ENCODE measurements around the gene NCKAP5.

The NCKAP5 gene

DNA sequence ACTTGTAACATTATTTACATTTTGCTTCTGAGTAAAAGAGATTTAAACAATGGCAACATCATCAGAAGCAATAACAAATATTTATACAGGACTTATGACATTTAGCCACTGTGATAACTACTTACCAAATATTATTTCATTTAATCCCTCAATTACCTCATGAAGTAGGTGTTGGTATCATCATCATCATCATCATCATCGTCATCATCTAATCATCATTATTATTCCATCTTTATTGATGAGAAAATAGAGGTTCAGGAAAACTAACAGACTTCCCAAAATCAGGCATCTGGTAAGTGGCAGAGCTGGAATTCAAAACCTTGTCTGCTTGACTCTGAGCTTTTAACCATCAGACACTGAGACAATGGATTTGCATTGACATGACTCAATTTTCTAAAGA is 204.4 kb downstream of the NCKAP5 start:
- no peak for DNase-seq (ENCODE audit: low read depth, low spot score)
- H3K9ac ChIP-seq (ENCODE audit: insufficient read length, low read depth) = no peak overlapping the region
- no peaks in the 10 kb centered on the region for H3K36me3 ChIP-seq (ENCODE audit: insufficient read depth, insufficient read length, low read length)
- no peaks in the 10 kb centered on the region for H3K4me1 ChIP-seq (ENCODE audit: insufficient read depth, insufficient read length)
- no peaks in the 10 kb centered on the region for H3K9me3 ChIP-seq (ENCODE audit: insufficient read depth, low read length)
- TF ChIP-seq YY1 (IDR thresholded peaks at IDR 0.05; ENCODE audit: insufficient read depth, insufficient read length) = no peak
- no peak for TF ChIP-seq ZNF274 (IDR thresholded peaks at IDR 0.05; ENCODE audit: low read depth, low read length)
- no peak for TF ChIP-seq SUZ12 (IDR thresholded peaks at IDR 0.05; ENCODE audit: extremely low read depth, insufficient read depth, insufficient read length)
- H3K27me3 ChIP-seq (ENCODE audit: insufficient read depth, insufficient read length) = no peaks in the 10 kb centered on the region
- H3K4me3 ChIP-seq (ENCODE audit: insufficient read length, low read depth) = no peak overlapping the region

GRCh38 chr2:133362061-133362476 is 206.2 kb downstream of the NCKAP5 start:
- Histone ChIP-seq H3K4me1 (ENCODE audit: insufficient read depth, insufficient read length) (no peaks in the 10 kb centered on the region), H3K27me3 (ENCODE audit: insufficient read depth, insufficient read length) (no peaks in the 10 kb centered on the region), H3K9me3 (ENCODE audit: insufficient read depth, low read length) (no peaks in the 10 kb centered on the region), H3K36me3 (ENCODE audit: insufficient read depth, insufficient read length, low read length) (no peaks in the 10 kb centered on the region), H3K4me3 (ENCODE audit: insufficient read length, low read depth) (no peak overlapping the region), H3K9ac (ENCODE audit: insufficient read length, low read depth) (no peak overlapping the region)
- no peak for TF ChIP-seq YY1 (IDR thresholded peaks at IDR 0.05; ENCODE audit: insufficient read depth, insufficient read length)
- TF ChIP-seq SUZ12 (IDR thresholded peaks at IDR 0.05; ENCODE audit: extremely low read depth, insufficient read depth, insufficient read length) = no peak
- TF ChIP-seq ZNF274 (IDR thresholded peaks at IDR 0.05; ENCODE audit: low read depth, low read length) = no peak
- no peak for DNase-seq (ENCODE audit: low read depth, low spot score)

GRCh38 chr2:133360882-133361281 is 207.4 kb downstream of the NCKAP5 start:
- no peaks in the 10 kb centered on the region for H3K9me3 ChIP-seq (ENCODE audit: insufficient read depth, low read length)
- no peak for TF ChIP-seq SUZ12 (IDR thresholded peaks at IDR 0.05; ENCODE audit: extremely low read depth, insufficient read depth, insufficient read length)
- no peak for TF ChIP-seq YY1 (IDR thresholded peaks at IDR 0.05; ENCODE audit: insufficient read depth, insufficient read length)
- no peak for TF ChIP-seq ZNF274 (IDR thresholded peaks at IDR 0.05; ENCODE audit: low read depth, low read length)

DNA sequence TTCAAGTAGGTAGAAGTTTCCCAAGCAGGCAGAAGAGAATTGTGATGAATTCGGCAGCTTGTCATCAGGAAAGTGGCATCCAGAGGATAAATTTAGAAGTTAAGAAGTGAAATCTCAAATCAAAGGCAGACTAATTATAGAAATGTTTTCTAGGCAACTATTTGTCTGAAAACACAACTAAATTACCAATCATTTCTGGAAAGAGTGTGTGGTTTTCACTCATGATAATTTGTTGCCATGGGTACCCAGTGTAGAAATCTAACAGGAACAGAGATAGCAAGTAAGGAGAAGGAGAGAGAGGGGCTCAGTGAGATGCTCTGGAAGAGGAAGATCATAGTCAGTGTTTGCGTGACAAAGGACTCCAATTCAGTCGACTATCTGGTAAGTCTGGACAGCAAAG is 208.1 kb downstream of the NCKAP5 start:
- H3K4me1 ChIP-seq (ENCODE audit: insufficient read depth, insufficient read length) = no peaks in the 10 kb centered on the region
- no peaks in the 10 kb centered on the region for H3K27me3 ChIP-seq (ENCODE audit: insufficient read depth, insufficient read length)
- TF ChIP-seq SUZ12 (IDR thresholded peaks at IDR 0.05; ENCODE audit: extremely low read depth, insufficient read depth, insufficient read length) (no peak), YY1 (IDR thresholded peaks at IDR 0.05; ENCODE audit: insufficient read depth, insufficient read length) (no peak), ZNF274 (IDR thresholded peaks at IDR 0.05; ENCODE audit: low read depth, low read length) (no peak)
- DNase-seq (ENCODE audit: low read depth, low spot score) = no peak
- no peak overlapping the region for H3K9ac ChIP-seq (ENCODE audit: insufficient read length, low read depth)
- no peaks in the 10 kb centered on the region for H3K9me3 ChIP-seq (ENCODE audit: insufficient read depth, low read length)
- H3K36me3 ChIP-seq (ENCODE audit: insufficient read depth, insufficient read length, low read length) = no peaks in the 10 kb centered on the region
- H3K4me3 ChIP-seq (ENCODE audit: insufficient read length, low read depth) = no peak overlapping the region

More at GRCh38 chr2:133360882-133361281, 207.4 kb downstream of the NCKAP5 start:
- Histone ChIP-seq H3K4me1 (ENCODE audit: insufficient read depth, insufficient read length) (no peaks in the 10 kb centered on the region), H3K4me3 (ENCODE audit: insufficient read length, low read depth) (no peak overlapping the region), H3K27me3 (ENCODE audit: insufficient read depth, insufficient read length) (no peaks in the 10 kb centered on the region), H3K36me3 (ENCODE audit: insufficient read depth, insufficient read length, low read length) (no peaks in the 10 kb centered on the region), H3K9ac (ENCODE audit: insufficient read length, low read depth) (no peak overlapping the region)
- no peak for DNase-seq (ENCODE audit: low read depth, low spot score)

GRCh38 chr2:133352719-133353118 is 215.5 kb downstream of the NCKAP5 start:
- Histone ChIP-seq H3K9me3 (ENCODE audit: insufficient read depth, low read length) (0 out of 2 replicates have a peak, but pooled peaks cover 4% of the 10 kb centered on the region), H3K27me3 (ENCODE audit: insufficient read depth, insufficient read length) (no peaks in the 10 kb centered on the region), H3K36me3 (ENCODE audit: insufficient read depth, insufficient read length, low read length) (no peaks in the 10 kb centered on the region), H3K9ac (ENCODE audit: insufficient read length, low read depth) (no peak overlapping the region), H3K4me3 (ENCODE audit: insufficient read length, low read depth) (no peak overlapping the region), H3K4me1 (ENCODE audit: insufficient read depth, insufficient read length) (no peaks in the 10 kb centered on the region)
- no peak for TF ChIP-seq SUZ12 (IDR thresholded peaks at IDR 0.05; ENCODE audit: extremely low read depth, insufficient read depth, insufficient read length)
- TF ChIP-seq ZNF274 (IDR thresholded peaks at IDR 0.05; ENCODE audit: low read depth, low read length) = no peak
- no peak for DNase-seq (ENCODE audit: low read depth, low spot score)

- no peaks in the 10 kb centered on the region for H3K9me3 ChIP-seq (ENCODE audit: insufficient read depth, low read length)
- no peaks in the 10 kb centered on the region for H3K36me3 ChIP-seq (ENCODE audit: insufficient read depth, insufficient read length, low read length)
- no peak for DNase-seq (ENCODE audit: low read depth, low spot score)
- H3K9ac ChIP-seq (ENCODE audit: insufficient read length, low read depth) = no peak overlapping the region
- no peaks in the 10 kb centered on the region for H3K27me3 ChIP-seq (ENCODE audit: insufficient read depth, insufficient read length)
- H3K4me3 ChIP-seq (ENCODE audit: insufficient read length, low read depth) = no peak overlapping the region
- no peaks in the 10 kb centered on the region for H3K4me1 ChIP-seq (ENCODE audit: insufficient read depth, insufficient read length)
- TF ChIP-seq YY1 (IDR thresholded peaks at IDR 0.05; ENCODE audit: insufficient read depth, insufficient read length) (no peak), ZNF274 (IDR thresholded peaks at IDR 0.05; ENCODE audit: low read depth, low read length) (no peak), SUZ12 (IDR thresholded peaks at IDR 0.05; ENCODE audit: extremely low read depth, insufficient read depth, insufficient read length) (no peak)
Observed at GRCh38 chr2:133346654-133347053, 221.6 kb downstream of the NCKAP5 start.

- Histone ChIP-seq H3K36me3 (ENCODE audit: insufficient read depth, insufficient read length, low read length) (no peaks in the 10 kb centered on the region), H3K9me3 (ENCODE audit: insufficient read depth, low read length) (no peaks in the 10 kb centered on the region), H3K27me3 (ENCODE audit: insufficient read depth, insufficient read length) (no peaks in the 10 kb centered on the region), H3K9ac (ENCODE audit: insufficient read length, low read depth) (no peak overlapping the region), H3K4me3 (ENCODE audit: insufficient read length, low read depth) (no peak overlapping the region), H3K4me1 (ENCODE audit: insufficient read depth, insufficient read length) (no peaks in the 10 kb centered on the region)
- no peak for TF ChIP-seq YY1 (IDR thresholded peaks at IDR 0.05; ENCODE audit: insufficient read depth, insufficient read length)
- no peak for DNase-seq (ENCODE audit: low read depth, low spot score)
Observed at GRCh38 chr2:133345638-133346037, 222.6 kb downstream of the NCKAP5 start.

- Histone ChIP-seq H3K9ac (ENCODE audit: insufficient read length, low read depth) (no peak overlapping the region), H3K9me3 (ENCODE audit: insufficient read depth, low read length) (no peaks in the 10 kb centered on the region), H3K27me3 (ENCODE audit: insufficient read depth, insufficient read length) (no peaks in the 10 kb centered on the region), H3K4me1 (ENCODE audit: insufficient read depth, insufficient read length) (no peaks in the 10 kb centered on the region), H3K36me3 (ENCODE audit: insufficient read depth, insufficient read length, low read length) (no peaks in the 10 kb centered on the region), H3K4me3 (ENCODE audit: insufficient read length, low read depth) (no peak overlapping the region)
- no peak for DNase-seq (ENCODE audit: low read depth, low spot score)
- TF ChIP-seq ZNF274 (IDR thresholded peaks at IDR 0.05; ENCODE audit: low read depth, low read length) (no peak), SUZ12 (IDR thresholded peaks at IDR 0.05; ENCODE audit: extremely low read depth, insufficient read depth, insufficient read length) (no peak), YY1 (IDR thresholded peaks at IDR 0.05; ENCODE audit: insufficient read depth, insufficient read length) (no peak)
Observed at GRCh38 chr2:133344849-133345248, 223.4 kb downstream of the NCKAP5 start.

Data from NT2/D1 (cell line).